ENCODE data around the gene CLMP. TPM values are rescaled to one million over a fixed set of nuclear protein-coding genes. Genes with fewer than 3 reads are reported as not detected.

CLMP gene
- total RNA-seq, 1 experiment from 2014 or later: 17.3 TPM

Other genes starting within 250 kb of the CLMP start
- gene BSX, start 213.4 kb downstream of the CLMP start, total RNA-seq (2014; rRNA removed; shearing (Covaris generic)): not detected in 2 replicates
- 2,768 and 2,819 TPM in 2 replicates for gene HSPA8, start 133.1 kb downstream of the CLMP start, total RNA-seq (2014; rRNA removed; shearing (Covaris generic))
- gene GRAMD1B, start 235.0 kb upstream of the CLMP start, total RNA-seq (2014; rRNA removed; shearing (Covaris generic)): 18.0 and 22.9 TPM in 2 replicates

All from SJCRH30 (cell line).